SJSA1 (cell line): ENCODE measurements around the gene HOXD10. TPM values are rescaled to one million over a fixed set of nuclear protein-coding genes. Genes with fewer than 3 reads are reported as not detected.
A peak's percentile ranks its signal among the peaks of the same experiment; 100 is the strongest.

ENCODE experiments used
- DNase-seq, 2 experiments: peaks; one replicate each; pipeline ENCODE4 v3.0.0-alpha.2; 2015 to 2020; ENCODE audit warnings: low spot score in 2 of 2, low read depth in 1 of 2
- H3K27ac ChIP-seq: fragments of 250-450 bp; sonication (Bioruptor Pico); 2 replicates; pipeline ENCODE4 v1.5.1; 2020; ENCODE audit warnings: mild to moderate bottlenecking, moderate library complexity
- H3K27me3 ChIP-seq: fragments of 250-450 bp; sonication (Bioruptor Pico); replicated peaks from 2 replicates; pipeline ENCODE4 v1.5.1; 2020; ENCODE audit warnings: mild to moderate bottlenecking, moderate library complexity
- H3K36me3 ChIP-seq: fragments of 250-450 bp; sonication (Bioruptor Pico); 2 replicates; pipeline ENCODE4 v1.5.1; 2020; ENCODE audit warnings: mild to moderate bottlenecking
- H3K4me1 ChIP-seq: fragments of 250-450 bp; sonication (Bioruptor Pico); replicated peaks from 2 replicates; pipeline ENCODE4 v1.6.1; 2021; ENCODE audit warnings: mild to moderate bottlenecking
- H3K4me3 ChIP-seq: fragments of 250-450 bp; sonication (Bioruptor Pico); 2 replicates; pipeline ENCODE4 v1.5.1; 2020; ENCODE audit warnings: mild to moderate bottlenecking
- H3K9me3 ChIP-seq: fragments of 250-450 bp; sonication (Bioruptor Pico); replicated peaks from 2 replicates; pipeline ENCODE4 v1.5.1; 2020; ENCODE audit warnings: mild to moderate bottlenecking
- total RNA-seq: library from RNA; depleted of rRNA; stranded (reverse); fragments of >200 nt; shearing (Covaris generic); gene quantifications from 2 replicates; pipeline ENCODE4 v1.2.3, GENCODE V29; 2014

HOXD10 gene
- total RNA-seq, 1 experiment from 2014 or later: not detected

GRCh38 chr2:176151442-176152287 is 35.1 kb downstream of the HOXD10 start, which contains the start of gene HOXD4:
HOXD4 (plus strand) TSS chr2:176151550; CDS start chr2:176151634, 84 bp downstream.
- H3K27ac ChIP-seq: no peak within 1 kb of the TSS
- no peaks in the 10 kb centered on the region for H3K27me3 ChIP-seq
- H3K4me1 ChIP-seq: no peaks in the 10 kb centered on the region
- H3K9me3 ChIP-seq: no peaks in the 10 kb centered on the region
- peaks cover 14% of the 10 kb centered on the region; the same call in 1 of the 2 replicates for H3K36me3 ChIP-seq
- DNase-seq: no peak
- no peak within 1 kb of the TSS for H3K4me3 ChIP-seq

GRCh38 chr2:176152350-176153181 is 36.0 kb downstream of the HOXD10 start:
- H3K9me3 ChIP-seq: no peaks in the 10 kb centered on the region
- H3K36me3 ChIP-seq: peaks cover 14% of the 10 kb centered on the region; the same call in 1 of the 2 replicates
- H3K27ac ChIP-seq: no peak overlapping the region
- H3K27me3 ChIP-seq: no peaks in the 10 kb centered on the region
- DNase-seq: peak in 1 of 2 experiments; percentile 31
- no peaks in the 10 kb centered on the region for H3K4me1 ChIP-seq
- no peak overlapping the region for H3K4me3 ChIP-seq

- peaks cover 14% of the 10 kb centered on the region; the same call in 1 of the 2 replicates for H3K36me3 ChIP-seq
- DNase-seq: no peak
- H3K4me1 ChIP-seq: no peaks in the 10 kb centered on the region
- no peaks in the 10 kb centered on the region for H3K9me3 ChIP-seq
- H3K4me3 ChIP-seq: no peak overlapping the region
- H3K27me3 ChIP-seq: no peaks in the 10 kb centered on the region
- H3K27ac ChIP-seq: no peak overlapping the region
These were observed 38.1 kb downstream of the HOXD10 start for GRCh38 chr2:176154576-176155252.

- H3K27me3 ChIP-seq: no peaks in the 10 kb centered on the region
- no peak overlapping the region for H3K4me3 ChIP-seq
- H3K36me3 ChIP-seq: peaks cover 14% of the 10 kb centered on the region; the same call in 1 of the 2 replicates
- no peak for DNase-seq
- H3K27ac ChIP-seq: no peak overlapping the region
- no peaks in the 10 kb centered on the region for H3K9me3 ChIP-seq
- H3K4me1 ChIP-seq: no peaks in the 10 kb centered on the region
These were observed 38.9 kb downstream of the HOXD10 start for GRCh38 chr2:176155356-176156044.

GRCh38 chr2:176156301-176156806 is 39.8 kb downstream of the HOXD10 start:
- H3K36me3 ChIP-seq: peaks cover 14% of the 10 kb centered on the region; the same call in 1 of the 2 replicates
- H3K4me3 ChIP-seq: no peak overlapping the region
- H3K27ac ChIP-seq: no peak overlapping the region
- no peaks in the 10 kb centered on the region for H3K9me3 ChIP-seq
- H3K27me3 ChIP-seq: no peaks in the 10 kb centered on the region
- no peaks in the 10 kb centered on the region for H3K4me1 ChIP-seq
- DNase-seq: peak in 1 of 2 experiments; percentile 22

- peak in 1 of 2 experiments; percentile 27 for DNase-seq
- Histone ChIP-seq H3K36me3 (peaks cover 14% of the 10 kb centered on the region; the same call in 1 of the 2 replicates), H3K27ac (no peak within 1 kb of the TSS), H3K27me3 (no peaks in the 10 kb centered on the region), H3K9me3 (no peaks in the 10 kb centered on the region), H3K4me1 (no peaks in the 10 kb centered on the region), H3K4me3 (no peak within 1 kb of the TSS)
These were observed 40.4 kb downstream of the HOXD10 start, which contains the start of gene HOXD3 for GRCh38 chr2:176156807-176157498. HOXD3 (plus strand) TSS chr2:176157307; CDS start chr2:176169115, 11,808 bp downstream.

GRCh38 chr2:176157499-176158185 is 41.1 kb downstream of the HOXD10 start:
- Histone ChIP-seq H3K27me3 (no peaks in the 10 kb centered on the region), H3K27ac (no peak overlapping the region), H3K4me1 (no peaks in the 10 kb centered on the region), H3K4me3 (no peak overlapping the region), H3K9me3 (no peaks in the 10 kb centered on the region), H3K36me3 (peaks cover 11% of the 10 kb centered on the region; the same call in 1 of the 2 replicates)
- DNase-seq: peak in 1 of 2 experiments; percentile 37

- H3K4me3 ChIP-seq: no peak overlapping the region
- H3K9me3 ChIP-seq: no peaks in the 10 kb centered on the region
- no peaks in the 10 kb centered on the region for H3K4me1 ChIP-seq
- no peak overlapping the region for H3K27ac ChIP-seq
- no peaks in the 10 kb centered on the region for H3K27me3 ChIP-seq
- DNase-seq: peak in 1 of 2 experiments; percentile 20
- H3K36me3 ChIP-seq: peaks cover 10% of the 10 kb centered on the region; the same call in 1 of the 2 replicates
These were observed 41.6 kb downstream of the HOXD10 start for GRCh38 chr2:176158186-176158591.

GRCh38 chr2:176158855-176159662 is 42.5 kb downstream of the HOXD10 start:
- H3K27ac ChIP-seq: no peak overlapping the region
- H3K4me1 ChIP-seq: no peaks in the 10 kb centered on the region
- no peak for DNase-seq
- no peaks in the 10 kb centered on the region for H3K27me3 ChIP-seq
- H3K36me3 ChIP-seq: peaks cover 10% of the 10 kb centered on the region; the same call in 1 of the 2 replicates
- no peaks in the 10 kb centered on the region for H3K9me3 ChIP-seq
- H3K4me3 ChIP-seq: no peak overlapping the region

- Histone ChIP-seq H3K9me3 (no peaks in the 10 kb centered on the region), H3K27ac (no peak overlapping the region), H3K36me3 (peaks cover 8% of the 10 kb centered on the region; the same call in 1 of the 2 replicates), H3K27me3 (no peaks in the 10 kb centered on the region), H3K4me1 (no peaks in the 10 kb centered on the region), H3K4me3 (no peak overlapping the region)
- no peak for DNase-seq
These were observed 43.2 kb downstream of the HOXD10 start for GRCh38 chr2:176159663-176160250.
